K562 (cell line): Measurements from ENCODE around the gene MARCHF3.

Source experiments
- CHCHD3 ChIP-seq: fragments of 250-450 bp; sonication (Bioruptor Pico); IDR thresholded peaks from 2 replicates; pipeline ENCODE4 v2.1.2; 2022; ENCODE audit warnings: mild to moderate bottlenecking
- JUND ChIP-seq, 2 experiments: IDR thresholded peaks; 2 replicates in 1 of 2; 3 replicates in 1 of 2; pipeline ENCODE4 v1.6.1; 2011; ENCODE audit warnings: borderline replicate concordance in 2 of 2, low read depth in 2 of 2, low read length in 2 of 2, improper control_type of control experiment in 1 of 2, missing biosample characterization in 1 of 2, missing genetic modification characterization in 1 of 2, missing genetic modification reagents in 1 of 2
- NEUROD1 ChIP-seq: fragments of 150-350 bp; IDR thresholded peaks from 2 replicates; pipeline ENCODE4 v1.6.1; 2014; ENCODE audit warnings: borderline replicate concordance, low read length, low read depth; ENCODE audit not compliant: partially characterized antibody
- NFXL1 ChIP-seq: fragments of 450-650 bp; formaldehyde crosslinking; IDR thresholded peaks from 2 replicates; pipeline ENCODE4 v1.4.0; 2021; ENCODE audit warnings: mild to moderate bottlenecking
- POLR2AphosphoS5 ChIP-seq: IDR thresholded peaks from 2 replicates; pipeline ENCODE4 v1.6.1; 2011; ENCODE audit warnings: mild to moderate bottlenecking, low read depth, low read length, moderate library complexity; ENCODE audit not compliant: control insufficient read depth, insufficient read depth
- RBFOX2 ChIP-seq: fragments of 200-400 bp; formaldehyde crosslinking; IDR thresholded peaks from 2 replicates; pipeline ENCODE4 v1.6.1; 2017; ENCODE audit warnings: low read depth, mild to moderate bottlenecking, low read length, moderate library complexity
- SIN3A ChIP-seq, 2 experiments: fragments of 150-350 bp in 1 of 2; IDR thresholded peaks; 2 replicates each; pipeline ENCODE4 v1.6.1; 2011 to 2016; ENCODE audit warnings: borderline replicate concordance in 2 of 2, low read depth in 2 of 2, low read length in 2 of 2, mild to moderate bottlenecking in 2 of 2, moderate library complexity in 2 of 2; ENCODE audit not compliant: control insufficient read depth in 1 of 2
- SP1 ChIP-seq: sonication (generic); formaldehyde crosslinking; IDR thresholded peaks from 2 replicates; pipeline ENCODE4 v1.8.1; 2022; ENCODE audit warnings: mild to moderate bottlenecking, missing genetic modification reagents
- TF ChIP-seq, protein P1 (sequence below): sonication (generic); formaldehyde crosslinking; IDR thresholded peaks from 2 replicates; pipeline ENCODE4 v1.8.1; 2022; ENCODE audit warnings: missing genetic modification reagents

DNA sequence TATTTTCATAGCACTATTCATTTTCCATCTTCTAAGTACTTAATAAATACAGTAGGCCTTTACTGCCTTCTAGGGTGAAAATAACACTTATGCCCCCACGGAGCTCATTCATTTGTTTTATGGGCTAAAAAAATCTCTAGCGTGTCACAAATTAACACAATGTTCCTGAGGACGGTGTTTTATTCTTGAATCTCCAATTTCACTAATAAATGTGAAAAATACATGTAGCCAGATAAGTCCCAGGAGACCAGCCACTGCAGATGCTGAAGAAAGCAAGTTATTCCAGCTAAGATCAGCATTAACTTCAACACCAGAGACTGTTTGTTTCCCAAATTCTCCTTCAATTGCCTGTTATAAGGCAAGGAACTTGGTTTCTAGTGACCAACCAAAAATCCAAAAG is 102.3 kb downstream of the MARCHF3 start:
- TF ChIP-seq NFXL1 (CRISPR knock-in tag) (no peak), SP1 (CRISPR knock-in tag) (no peak), RBFOX2 (no peak), SIN3A (IDR thresholded peaks at IDR 0.05; ENCODE audit: borderline replicate concordance in 2 of 2, control insufficient read depth in 1 of 2, low read depth in 2 of 2, low read length in 2 of 2) (no peak), POLR2AphosphoS5 (no peak), NEUROD1 (no peak), CHCHD3 (CRISPR knock-in tag) (no peak), JUND (IDR thresholded peaks at IDR 0.05; ENCODE audit: borderline replicate concordance, low read depth, low read length) (no peak), JUND (tag; IDR thresholded peaks at IDR 0.05; ENCODE audit: borderline replicate concordance, low read depth, low read length) (no peak)
- TF ChIP-seq, protein P1, sequence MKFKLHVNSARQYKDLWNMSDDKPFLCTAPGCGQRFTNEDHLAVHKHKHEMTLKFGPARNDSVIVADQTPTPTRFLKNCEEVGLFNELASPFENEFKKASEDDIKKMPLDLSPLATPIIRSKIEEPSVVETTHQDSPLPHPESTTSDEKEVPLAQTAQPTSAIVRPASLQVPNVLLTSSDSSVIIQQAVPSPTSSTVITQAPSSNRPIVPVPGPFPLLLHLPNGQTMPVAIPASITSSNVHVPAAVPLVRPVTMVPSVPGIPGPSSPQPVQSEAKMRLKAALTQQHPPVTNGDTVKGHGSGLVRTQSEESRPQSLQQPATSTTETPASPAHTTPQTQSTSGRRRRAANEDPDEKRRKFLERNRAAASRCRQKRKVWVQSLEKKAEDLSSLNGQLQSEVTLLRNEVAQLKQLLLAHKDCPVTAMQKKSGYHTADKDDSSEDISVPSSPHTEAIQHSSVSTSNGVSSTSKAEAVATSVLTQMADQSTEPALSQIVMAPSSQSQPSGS (CRISPR knock-in tag): no peak
